ENCODE results near the gene VMA21. TPM values are rescaled to one million over a fixed set of nuclear protein-coding genes. Genes with fewer than 3 reads are reported as not detected.

VMA21 gene
- total RNA-seq, 1 donor from 2014 or later, result 30.4 TPM

DNA sequence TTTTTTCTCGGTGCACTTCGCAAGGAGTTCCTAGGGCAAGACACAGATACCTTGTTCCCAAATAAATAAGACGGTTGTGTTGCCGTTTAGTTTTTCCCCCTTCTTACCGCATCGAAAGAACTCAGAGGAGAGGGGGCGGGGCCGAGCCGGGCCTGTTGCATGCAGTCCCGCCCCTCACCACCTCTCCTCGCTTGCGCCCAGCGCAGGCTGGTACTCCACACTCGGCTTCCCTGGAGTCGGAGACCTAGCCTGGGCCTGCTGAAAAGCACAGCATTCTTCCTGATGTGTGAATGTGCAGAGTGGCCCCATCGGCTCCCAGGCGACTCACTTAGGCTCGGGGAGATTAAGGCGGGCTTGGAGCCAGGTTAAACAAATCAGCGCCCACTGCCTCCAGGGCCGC is 26.1 kb upstream of the VMA21 start:
- peaks cover 48% of the 10 kb centered on the region for H3K27me3 Mint-ChIP-seq (ENCODE audit: low read depth)
- TF ChIP-seq, protein P1, sequence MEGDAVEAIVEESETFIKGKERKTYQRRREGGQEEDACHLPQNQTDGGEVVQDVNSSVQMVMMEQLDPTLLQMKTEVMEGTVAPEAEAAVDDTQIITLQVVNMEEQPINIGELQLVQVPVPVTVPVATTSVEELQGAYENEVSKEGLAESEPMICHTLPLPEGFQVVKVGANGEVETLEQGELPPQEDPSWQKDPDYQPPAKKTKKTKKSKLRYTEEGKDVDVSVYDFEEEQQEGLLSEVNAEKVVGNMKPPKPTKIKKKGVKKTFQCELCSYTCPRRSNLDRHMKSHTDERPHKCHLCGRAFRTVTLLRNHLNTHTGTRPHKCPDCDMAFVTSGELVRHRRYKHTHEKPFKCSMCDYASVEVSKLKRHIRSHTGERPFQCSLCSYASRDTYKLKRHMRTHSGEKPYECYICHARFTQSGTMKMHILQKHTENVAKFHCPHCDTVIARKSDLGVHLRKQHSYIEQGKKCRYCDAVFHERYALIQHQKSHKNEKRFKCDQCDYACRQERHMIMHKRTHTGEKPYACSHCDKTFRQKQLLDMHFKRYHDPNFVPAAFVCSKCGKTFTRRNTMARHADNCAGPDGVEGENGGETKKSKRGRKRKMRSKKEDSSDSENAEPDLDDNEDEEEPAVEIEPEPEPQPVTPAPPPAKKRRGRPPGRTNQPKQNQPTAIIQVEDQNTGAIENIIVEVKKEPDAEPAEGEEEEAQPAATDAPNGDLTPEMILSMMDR (IDR thresholded peaks at IDR 0.05; ENCODE audit: unreplicated experiment), result no peak
- H3K27ac Mint-ChIP-seq, result no peak overlapping the region
- H3K9me3 Mint-ChIP-seq, result peaks cover 11% of the 10 kb centered on the region
- no peak overlapping the region for H3K4me3 Mint-ChIP-seq
- H3K4me1 Mint-ChIP-seq, result no peaks in the 10 kb centered on the region
- no peak for DNase-seq (ENCODE audit: low spot score in 2 of 2, unreplicated experiment in 2 of 2)
- no peaks in the 10 kb centered on the region for H3K36me3 Mint-ChIP-seq

DNA sequence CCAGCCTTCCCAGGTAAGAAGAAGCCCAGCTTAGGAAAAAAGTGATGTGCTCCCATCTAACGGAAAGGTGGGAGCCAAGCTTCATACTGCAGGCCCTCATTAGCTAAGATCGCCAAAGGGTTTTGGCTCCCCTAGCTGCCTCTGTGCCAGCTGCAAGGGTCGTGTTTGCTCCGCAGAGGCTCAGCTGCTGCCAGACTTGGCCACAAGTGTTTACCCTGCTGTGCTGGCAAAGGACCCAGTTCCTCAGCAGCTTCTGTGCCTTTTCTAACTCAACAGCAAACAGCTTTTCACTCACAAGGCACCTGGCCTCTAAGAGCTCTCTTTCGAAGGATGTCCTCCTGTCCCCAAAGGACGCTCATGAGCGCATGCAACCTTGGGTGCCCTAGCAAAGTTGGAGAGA is 12.2 kb upstream of the VMA21 start:
- no peak for DNase-seq (ENCODE audit: low spot score in 2 of 2, unreplicated experiment in 2 of 2)
- Mint-ChIP-seq H3K27me3 (ENCODE audit: low read depth) (peaks cover 4% of the 10 kb centered on the region), H3K9me3 (peaks cover 12% of the 10 kb centered on the region), H3K4me3 (no peak overlapping the region), H3K27ac (no peak overlapping the region), H3K4me1 (no peaks in the 10 kb centered on the region), H3K36me3 (no peaks in the 10 kb centered on the region)
- TF ChIP-seq, protein P1 (IDR thresholded peaks at IDR 0.05; ENCODE audit: unreplicated experiment), result no peak

DNA sequence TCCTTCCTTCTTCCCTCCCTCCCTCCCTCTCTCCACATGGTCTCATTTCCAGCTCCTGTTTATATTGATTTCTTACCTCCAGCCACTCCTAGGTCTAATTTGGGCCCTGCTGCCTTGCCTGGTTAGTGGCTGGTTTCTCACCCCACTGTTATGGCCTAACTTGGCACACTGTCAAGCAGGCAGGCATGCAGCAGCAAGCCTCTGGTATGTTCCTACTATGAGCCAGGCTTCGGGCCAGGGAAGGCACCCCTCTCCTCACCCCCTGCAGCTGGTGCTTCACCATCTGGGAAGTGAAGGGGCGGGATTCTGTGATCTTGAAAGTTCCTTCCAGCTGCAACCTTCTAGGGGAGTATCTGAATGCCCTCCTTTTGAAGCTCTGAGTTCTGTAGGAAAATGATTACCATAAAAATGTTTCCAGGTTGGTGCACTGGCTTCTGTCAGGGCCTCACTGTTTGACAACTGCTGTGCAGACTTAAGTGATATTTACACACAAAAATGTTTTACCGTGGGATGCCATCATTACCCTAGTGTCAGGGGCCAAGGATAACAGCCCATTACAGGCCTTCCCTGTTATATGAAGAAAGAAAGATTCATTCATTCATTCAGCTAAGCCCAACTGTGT is 10.1 kb upstream of the VMA21 start:
- Mint-ChIP-seq H3K27me3 (ENCODE audit: low read depth) (peaks cover 4% of the 10 kb centered on the region), H3K9me3 (peaks cover 14% of the 10 kb centered on the region), H3K36me3 (no peaks in the 10 kb centered on the region), H3K27ac (no peak overlapping the region), H3K4me1 (no peaks in the 10 kb centered on the region), H3K4me3 (no peak overlapping the region)
- TF ChIP-seq, protein P1 (IDR thresholded peaks at IDR 0.05; ENCODE audit: unreplicated experiment), result no peak
- no peak for DNase-seq (ENCODE audit: low spot score in 2 of 2, unreplicated experiment in 2 of 2)

DNA sequence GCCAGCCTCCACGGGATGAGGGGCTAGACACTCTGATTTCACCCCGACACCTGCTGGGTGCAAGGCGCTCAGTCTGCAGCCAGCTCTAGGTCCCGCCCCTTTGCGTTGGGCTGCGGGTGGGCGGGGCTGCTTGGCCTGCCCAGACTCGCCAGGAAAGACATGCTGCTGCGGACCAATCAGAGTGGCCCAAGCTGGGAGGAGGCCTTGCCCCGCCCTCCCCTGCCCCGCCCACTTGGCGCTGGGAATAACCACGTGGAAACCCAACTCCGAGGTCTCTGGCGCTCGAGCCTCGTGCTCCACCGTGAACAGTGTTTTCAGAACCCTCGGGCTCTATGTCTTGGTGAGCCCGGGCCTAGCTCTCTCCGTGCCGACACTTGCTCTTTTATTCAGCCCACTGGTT is 5.3 kb upstream of the VMA21 start:
- H3K36me3 Mint-ChIP-seq, result no peaks in the 10 kb centered on the region
- H3K9me3 Mint-ChIP-seq, result peaks cover 20% of the 10 kb centered on the region
- H3K27me3 Mint-ChIP-seq (ENCODE audit: low read depth), result no peaks in the 10 kb centered on the region
- peaks cover 6% of the 10 kb centered on the region for H3K4me1 Mint-ChIP-seq
- no peak overlapping the region for H3K4me3 Mint-ChIP-seq
- DNase-seq (ENCODE audit: low spot score in 2 of 2, unreplicated experiment in 2 of 2), result no peak
- no peak overlapping the region for H3K27ac Mint-ChIP-seq
- TF ChIP-seq, protein P1 (IDR thresholded peaks at IDR 0.05; ENCODE audit: unreplicated experiment), result no peak

DNA sequence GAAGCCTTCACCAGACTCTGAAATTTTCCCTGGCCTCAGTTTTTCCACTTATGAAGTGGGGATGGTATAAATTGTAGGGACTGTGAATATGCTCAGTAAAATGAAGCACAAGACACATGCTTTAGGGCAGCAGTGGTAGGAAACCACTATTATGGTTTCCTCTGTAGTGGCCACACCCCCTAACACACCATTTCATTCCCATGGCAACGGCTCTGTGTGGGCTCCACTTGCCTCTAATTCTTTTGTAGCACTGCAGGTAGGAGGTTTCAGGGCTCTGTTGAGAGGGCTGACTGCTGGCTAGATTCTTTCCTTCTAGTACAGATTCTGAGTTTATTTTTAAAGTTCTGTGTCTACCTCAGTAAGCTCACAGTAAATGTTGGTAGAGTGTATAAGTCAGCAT is 3.5 kb upstream of the VMA21 start:
- Mint-ChIP-seq H3K9me3 (peaks cover 23% of the 10 kb centered on the region), H3K27me3 (ENCODE audit: low read depth) (no peaks in the 10 kb centered on the region), H3K27ac (no peak overlapping the region), H3K4me3 (no peak overlapping the region), H3K4me1 (peaks cover 9% of the 10 kb centered on the region), H3K36me3 (no peaks in the 10 kb centered on the region)
- TF ChIP-seq, protein P1 (IDR thresholded peaks at IDR 0.05; ENCODE audit: unreplicated experiment), result no peak
- no peak for DNase-seq (ENCODE audit: low spot score in 2 of 2, unreplicated experiment in 2 of 2)
